K562 (cell line): Measurements from ENCODE around the gene PTPRG. TPM values are rescaled to one million over a fixed set of nuclear protein-coding genes. Genes with fewer than 3 reads are reported as not detected.

Experiments used
- ATAC-seq: fragments of 200-7000 bp; cut with Tn5 transposase; 3 replicates; pipeline ENCODE4 v1.9.1; 2020; ENCODE audit warnings: moderate library complexity
- BruUV-seq: library from RNA; stranded (reverse); fragments of 400-500 nt; replicated peaks from 2 replicates; lab custom pipeline; 2021; lab: Mats Ljungman, UMichigan
- CTCF ChIA-PET: fragments of 300-600 bp; formaldehyde crosslinking; extraction: SDS; loops from one replicate; lab custom pipeline; 2021; ENCODE audit warnings: low intra/inter-chr PET ratio; lab: Yijun Ruan, JAX
- POLR2A ChIA-PET: fragments of 300-600, 350-650 bp; sonication (Branson Sonifier 250); formaldehyde crosslinking; extraction: SDS; loops from one replicate; lab custom pipeline; 2021; ENCODE audit warnings: antibody characterized with exemption, inconsistent platforms; lab: Yijun Ruan, JAX
- DNase-seq, 4 experiments: peaks; one replicate each; pipeline versions ENCODE4 v3.0.0 to v3.0.0-alpha.2; 2011 to 2018; ENCODE audit warnings: low spot score in 3 of 4, mixed read lengths in 3 of 4; ENCODE audit errors: extremely low read depth in 1 of 4
- FAIRE-seq: peaks from 2 replicates; lab custom pipeline; 2011; peaks lifted over from hg19 to GRCh38; lab: Jason Lieb, UNC
- H2AFZ ChIP-seq: 2 replicates; pipeline ENCODE4 v1.6.0; 2011; ENCODE audit warnings: low read depth, low read length, control low read depth, inconsistent platforms
- H3K27ac ChIP-seq: fragments of 200-600 bp; 3 replicates; pipeline ENCODE4 v1.8.0; 2011; ENCODE audit warnings: low read depth, mild to moderate bottlenecking, control low read depth, inconsistent platforms, low read length, moderate library complexity, mixed read lengths; ENCODE audit errors: extremely low read depth
- H3K27me3 ChIP-seq, 2 experiments: fragments of 300-600 bp in 1 of 2; 2 replicates in 1 of 2; 3 replicates in 1 of 2; pipeline versions ENCODE4 v1.6.0 to v1.8.0; 2011; ENCODE audit warnings: inconsistent platforms in 2 of 2, low read length in 2 of 2, mild to moderate bottlenecking in 1 of 2, mixed read lengths in 1 of 2, moderate library complexity in 1 of 2; ENCODE audit not compliant: control insufficient read depth in 2 of 2, insufficient read depth in 2 of 2
- H3K36me3 ChIP-seq: fragments of 300-600 bp; 3 replicates; pipeline ENCODE4 v1.8.0; 2011; ENCODE audit warnings: mild to moderate bottlenecking, low read length, inconsistent platforms; ENCODE audit not compliant: control insufficient read depth, insufficient read depth
- H3K4me1 ChIP-seq, 2 experiments: fragments of 200-600 bp in 1 of 2; replicated peaks in 1 of 2; 2 replicates in 1 of 2; 3 replicates in 1 of 2; pipeline versions ENCODE4 v1.5.1 to v1.8.0; 2011; ENCODE audit warnings: inconsistent platforms in 2 of 2, low read length in 2 of 2, mild to moderate bottlenecking in 1 of 2, mixed read lengths in 1 of 2, moderate library complexity in 1 of 2; ENCODE audit not compliant: control insufficient read depth in 2 of 2, insufficient read depth in 2 of 2
- H3K4me2 ChIP-seq: 2 replicates; pipeline ENCODE4 v1.6.1; 2011; ENCODE audit warnings: low read length, control low read depth, inconsistent platforms, mixed read lengths; ENCODE audit not compliant: insufficient read depth
- H3K4me3 ChIP-seq: fragments of 200-600 bp; sonication (generic), shearing (Covaris generic); 2 replicates; pipeline ENCODE4 v1.5.1; 2016; ENCODE audit warnings: control low read depth, inconsistent platforms
- H3K79me2 ChIP-seq: fragments of 200-600 bp; 3 replicates; pipeline ENCODE4 v1.8.0; 2011; ENCODE audit warnings: low read length, inconsistent platforms; ENCODE audit not compliant: control insufficient read depth, insufficient read depth
- H3K9ac ChIP-seq, 2 experiments: 2 replicates each; pipeline versions ENCODE4 v1.6.0 to v1.6.1; 2011; ENCODE audit warnings: low read depth in 2 of 2, low read length in 2 of 2, control low read depth in 1 of 2, inconsistent platforms in 1 of 2, mild to moderate bottlenecking in 1 of 2, mixed read lengths in 1 of 2; ENCODE audit not compliant: insufficient read depth in 1 of 2
- H3K9me1 ChIP-seq: one replicate; pipeline ENCODE4 v1.6.0; 2011; ENCODE audit warnings: inconsistent platforms, mild to moderate bottlenecking, low read length, moderate library complexity; ENCODE audit not compliant: control insufficient read depth, insufficient read depth
- H3K9me3 ChIP-seq: replicated peaks from 2 replicates; pipeline ENCODE4 v1.5.1; 2011; ENCODE audit warnings: low read depth, low read length, inconsistent platforms; ENCODE audit not compliant: control insufficient read depth, insufficient read depth
- H4K20me1 ChIP-seq: replicated peaks from 2 replicates; pipeline ENCODE4 v1.6.1; 2011; ENCODE audit warnings: low read length, inconsistent platforms, mixed read lengths; ENCODE audit not compliant: control insufficient read depth, insufficient read depth
- ARNT ChIP-seq, 2 experiments: fragments of 450-650 bp; IDR thresholded peaks; 2 replicates each; pipeline ENCODE4 v1.6.1; 2016; ENCODE audit warnings: mild to moderate bottlenecking in 1 of 2
- ATF7 ChIP-seq: fragments of 450-650 bp; IDR thresholded peaks from 2 replicates; pipeline ENCODE4 v1.7.1; 2014; ENCODE audit warnings: mild to moderate bottlenecking, moderate library complexity
- BRCA1 ChIP-seq, 2 experiments: fragments of 450-650 bp in 1 of 2; sonication (generic) in 1 of 2; formaldehyde crosslinking in 1 of 2; IDR thresholded peaks; 2 replicates each; pipeline versions ENCODE4 v1.5.0 to v1.6.1; 2017 to 2020; ENCODE audit warnings: mild to moderate bottlenecking in 1 of 2, missing genetic modification reagents in 1 of 2
- COPS2 ChIP-seq: fragments of 450-650 bp; conservative IDR thresholded peaks from 2 replicates; pipeline ENCODE4 v1.6.1; 2016; ENCODE audit warnings: mild to moderate bottlenecking, moderate library complexity
- ETV5 ChIP-seq: sonication (generic); formaldehyde crosslinking; IDR thresholded peaks from 2 replicates; pipeline ENCODE4 v1.4.0; 2020; ENCODE audit warnings: low read depth, mild to moderate bottlenecking, missing genetic modification reagents
- GATAD2B ChIP-seq: fragments of 450-650 bp; IDR thresholded peaks from 2 replicates; pipeline ENCODE4 v1.6.1; 2017; ENCODE audit warnings: mild to moderate bottlenecking, borderline replicate concordance
- HNRNPK ChIP-seq: fragments of 200-400 bp; formaldehyde crosslinking; IDR thresholded peaks from one replicate; pipeline ENCODE4 v1.6.1; 2018; ENCODE audit warnings: mild to moderate bottlenecking, low read depth, low read length; ENCODE audit not compliant: poor library complexity, severe bottlenecking
- HNRNPLL ChIP-seq: fragments of 200-400 bp; formaldehyde crosslinking; IDR thresholded peaks from 2 replicates; pipeline ENCODE4 v1.6.1; 2017; ENCODE audit warnings: low read length, low read depth, mild to moderate bottlenecking; ENCODE audit not compliant: poor library complexity, severe bottlenecking
- KDM5B ChIP-seq: fragments of 200-600 bp; sonication (generic); IDR thresholded peaks from 2 replicates; pipeline ENCODE4 v1.6.1; 2012; ENCODE audit warnings: low read depth, mild to moderate bottlenecking, moderate library complexity, low read length, control low read depth, inconsistent platforms; ENCODE audit not compliant: insufficient replicate concordance
- MEIS2 ChIP-seq: fragments of 450-650 bp; IDR thresholded peaks from 2 replicates; pipeline ENCODE4 v1.6.1; 2014; ENCODE audit warnings: mild to moderate bottlenecking; ENCODE audit not compliant: partially characterized antibody
- POLR2A ChIP-seq: fragments of 450-650 bp; conservative IDR thresholded peaks from 2 replicates; pipeline ENCODE4 v1.6.1; 2016
- RBM22 ChIP-seq: fragments of 200-400 bp; formaldehyde crosslinking; IDR thresholded peaks from 2 replicates; pipeline ENCODE4 v1.6.1; 2018; ENCODE audit warnings: low read length, low read depth; ENCODE audit not compliant: poor library complexity, severe bottlenecking
- SAFB2 ChIP-seq: fragments of 200-400 bp; formaldehyde crosslinking; IDR thresholded peaks from 2 replicates; pipeline ENCODE4 v1.6.1; 2018; ENCODE audit warnings: borderline replicate concordance, low read length, low read depth, moderate library complexity; ENCODE audit not compliant: severe bottlenecking
- TEAD1 ChIP-seq, 2 experiments: fragments of 450-650 bp in 1 of 2; sonication (generic) in 1 of 2; formaldehyde crosslinking; IDR thresholded peaks; 2 replicates each; pipeline versions ENCODE4 v1.4.0 to v1.8.0; 2020 to 2022; ENCODE audit warnings: mild to moderate bottlenecking in 2 of 2, missing genetic modification reagents in 1 of 2
- ZKSCAN8 ChIP-seq: fragments of 200-800 bp; sonication (Bioruptor generic); IDR thresholded peaks from 2 replicates; pipeline ENCODE4 v1.6.1; 2016; ENCODE audit warnings: missing genetic modification characterization, missing compliant biosample characterization
- ZMIZ1 ChIP-seq, 2 experiments: fragments of 150-350 bp in 1 of 2; IDR thresholded peaks; 2 replicates each; pipeline ENCODE4 v1.6.1; 2012 to 2016; ENCODE audit warnings: low read depth in 2 of 2, low read length in 2 of 2, mild to moderate bottlenecking in 1 of 2, moderate library complexity in 1 of 2
- ZNF134 ChIP-seq: fragments of 250-450 bp; sonication (Bioruptor Pico); conservative IDR thresholded peaks from 2 replicates; pipeline ENCODE4 v1.4.0; 2020
- WGBS: fragments of 100-300 bp; shearing (Covaris generic); methylation state at CpG from one replicate; pipeline ENCODE4 v1.1.6; 2016; ENCODE audit warnings: low coverage, mixed read lengths; ENCODE audit not compliant: insufficient coverage; ENCODE audit errors: missing lambda C conversion rate; 5-methylcytosine and 5-hydroxymethylcytosine counted together
- in situ Hi-C: fragments of 300-500 bp; cut with MboI; formaldehyde crosslinking; loops from 4 replicates; pipeline ENCODE4 v1.15.0; 2018; ENCODE audit warnings: inconsistent platforms, mixed read lengths
- intact Hi-C: fragments of 100-400 bp; cut with micrococcal nuclease; formaldehyde crosslinking; loops from 2 replicates; pipeline ENCODE4 v1.14.2; 2022
- polyA plus RNA-seq, 8 experiments: library from polyadenylated mRNA; depleted of rRNA in 4 of 8; stranded (reverse) in 5 of 8; unstranded in 3 of 8; fragments of >200 nt; fragmentation: Nextera tagmentation in 2 of 8; fragmentation: Illumina TruSeq in 1 of 8; extraction: Ambion mirVana in 2 of 8; extraction: Trizol in 1 of 8; gene quantifications; 2 replicates each; pipeline versions ENCODE4 v1.2.1 to v1.2.3, GENCODE V29; 2011 to 2014; ENCODE audit warnings: inconsistent platforms in 1 of 8, missing spikeins in 1 of 8
- total RNA-seq, 7 experiments: library from RNA; depleted of rRNA in 6 of 7; stranded (reverse); fragments of >200 nt in 6 of 7; fragmentation: Illumina TruSeq in 2 of 7; extraction: Trizol in 2 of 7; gene quantifications; 2 replicates each; pipeline versions ENCODE4 v1.2.1 to v1.2.3, GENCODE V29; 2011 to 2021; ENCODE audit warnings: low replicate concordance in 1 of 7

Gene PTPRG
- total and polyA plus RNA-seq, 9 of the 15 experiments (the other 6 are each of a cell fraction or from before 2014, with no cell fraction given): 0.16 TPM; not detected in 8

GRCh38 chr3:61913701-61914100, 352.3 kb downstream of the PTPRG start:
- no peak overlapping the region for H2AFZ ChIP-seq
- ATAC-seq: no peak
- no peak overlapping the region for H3K27ac ChIP-seq
- no peaks in the 10 kb centered on the region; a peak in 2 of 5 replicates for H3K27me3 ChIP-seq
- no peak overlapping the region for H3K9ac ChIP-seq
- H3K9me3 ChIP-seq: no peaks in the 10 kb centered on the region
- no peaks in the 10 kb centered on the region for H3K79me2 ChIP-seq
- H3K4me3 ChIP-seq: no peak overlapping the region
- ChIA-PET POLR2A (no interaction called here), CTCF (no interaction called here)
- no peak for FAIRE-seq
- in situ Hi-C loops (no loop called here), intact Hi-C loops (no loop called here)
- no TSS peak for BruUV-seq
- WGBS: 0% methylated on average over 3 of the region's 3 CpGs
- H3K4me2 ChIP-seq: no peak overlapping the region
- H4K20me1 ChIP-seq: no peaks in the 10 kb centered on the region
- DNase-seq: no peak
- no peaks in the 10 kb centered on the region for H3K9me1 ChIP-seq
- H3K4me1 ChIP-seq: no peaks in the 10 kb centered on the region
- no peaks in the 10 kb centered on the region for H3K36me3 ChIP-seq
- TF ChIP-seq RBM22 (no peak), ZNF134 (CRISPR knock-in tag) (no peak), COPS2 (no peak), KDM5B (no peak), ARNT (IDR thresholded peaks at IDR 0.05) (no peak), HNRNPK (no peak), GATAD2B (no peak), MEIS2 (no peak), POLR2A (no peak), ATF7 (no peak), ETV5 (CRISPR knock-in tag) (no peak), ZKSCAN8 (no peak), TEAD1 (CRISPR knock-in tag; IDR thresholded peaks at IDR 0.05) (no peak), HNRNPLL (no peak), BRCA1 (IDR thresholded peaks at IDR 0.05) (no peak), BRCA1 (CRISPR knock-in tag; IDR thresholded peaks at IDR 0.05) (no peak), ZMIZ1 (IDR thresholded peaks at IDR 0.05; ENCODE audit: low read depth in 2 of 2, low read length in 2 of 2) (no peak), SAFB2 (no peak)
